Measurements from ENCODE around the gene CA6.

The CA6 gene

GRCh38 chr1:9008236-9008635 lies 62.6 kb downstream of the CA6 start:
- FAIRE-seq (no peak), DNase-seq (ENCODE audit: insufficient read length, low spot score) (no peak)
- no peak for TF ChIP-seq CTCF (IDR thresholded peaks at IDR 0.05; ENCODE audit: insufficient read depth, missing control alignments)

GRCh38 chr1:9009438-9010370 lies 64.0 kb downstream of the CA6 start:
- DNase-seq (ENCODE audit: insufficient read length, low spot score) (no peak), FAIRE-seq (no peak)
- peak; percentile 18 for TF ChIP-seq CTCF (IDR thresholded peaks at IDR 0.05; ENCODE audit: insufficient read depth, missing control alignments)

GRCh38 chr1:9010781-9011323 lies 65.2 kb downstream of the CA6 start:
- no peak for TF ChIP-seq CTCF (IDR thresholded peaks at IDR 0.05; ENCODE audit: insufficient read depth, missing control alignments)
- FAIRE-seq: no peak
- no peak for DNase-seq (ENCODE audit: insufficient read length, low spot score)

- no peak for TF ChIP-seq CTCF (IDR thresholded peaks at IDR 0.05; ENCODE audit: insufficient read depth, missing control alignments)
- no peak for DNase-seq (ENCODE audit: insufficient read length, low spot score)
- no peak for FAIRE-seq
Measured at GRCh38 chr1:9013819-9014218, 68.2 kb downstream of the CA6 start.

- no peak for TF ChIP-seq CTCF (IDR thresholded peaks at IDR 0.05; ENCODE audit: insufficient read depth, missing control alignments)
- DNase-seq (ENCODE audit: insufficient read length, low spot score) (no peak), FAIRE-seq (no peak)
Measured at GRCh38 chr1:9014475-9015375, 69.1 kb downstream of the CA6 start.

- FAIRE-seq (no peak), DNase-seq (ENCODE audit: insufficient read length, low spot score) (no peak)
- TF ChIP-seq CTCF (IDR thresholded peaks at IDR 0.05; ENCODE audit: insufficient read depth, missing control alignments): no peak
Measured at GRCh38 chr1:9016455-9016854, 70.8 kb downstream of the CA6 start.

Measured in D721Med (cell line).